ENCODE results near the gene EMID1.

Gene EMID1

GRCh38 chr22:29208879-29209623, 3.4 kb downstream of the EMID1 start (continued):
- TF ChIP-seq, protein P1, sequence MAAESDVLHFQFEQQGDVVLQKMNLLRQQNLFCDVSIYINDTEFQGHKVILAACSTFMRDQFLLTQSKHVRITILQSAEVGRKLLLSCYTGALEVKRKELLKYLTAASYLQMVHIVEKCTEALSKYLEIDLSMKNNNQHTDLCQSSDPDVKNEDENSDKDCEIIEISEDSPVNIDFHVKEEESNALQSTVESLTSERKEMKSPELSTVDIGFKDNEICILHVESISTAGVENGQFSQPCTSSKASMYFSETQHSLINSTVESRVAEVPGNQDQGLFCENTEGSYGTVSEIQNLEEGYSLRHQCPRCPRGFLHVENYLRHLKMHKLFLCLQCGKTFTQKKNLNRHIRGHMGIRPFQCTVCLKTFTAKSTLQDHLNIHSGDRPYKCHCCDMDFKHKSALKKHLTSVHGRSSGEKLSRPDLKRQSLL (tag by site-specific recombination; IDR thresholded peaks at IDR 0.05): no peak
- TF ChIP-seq GLIS2 (tag by site-specific recombination; IDR thresholded peaks at IDR 0.05): 0 out of 2 replicates have a peak, but pooled peaks have one; percentile 44
- no peak for TF ChIP-seq ZNF521 (tag by site-specific recombination; IDR thresholded peaks at IDR 0.05)
- TF ChIP-seq ZNF221 (tag by site-specific recombination; IDR thresholded peaks at IDR 0.05; ENCODE audit: borderline replicate concordance): no peak
- TF ChIP-seq, protein P2, sequence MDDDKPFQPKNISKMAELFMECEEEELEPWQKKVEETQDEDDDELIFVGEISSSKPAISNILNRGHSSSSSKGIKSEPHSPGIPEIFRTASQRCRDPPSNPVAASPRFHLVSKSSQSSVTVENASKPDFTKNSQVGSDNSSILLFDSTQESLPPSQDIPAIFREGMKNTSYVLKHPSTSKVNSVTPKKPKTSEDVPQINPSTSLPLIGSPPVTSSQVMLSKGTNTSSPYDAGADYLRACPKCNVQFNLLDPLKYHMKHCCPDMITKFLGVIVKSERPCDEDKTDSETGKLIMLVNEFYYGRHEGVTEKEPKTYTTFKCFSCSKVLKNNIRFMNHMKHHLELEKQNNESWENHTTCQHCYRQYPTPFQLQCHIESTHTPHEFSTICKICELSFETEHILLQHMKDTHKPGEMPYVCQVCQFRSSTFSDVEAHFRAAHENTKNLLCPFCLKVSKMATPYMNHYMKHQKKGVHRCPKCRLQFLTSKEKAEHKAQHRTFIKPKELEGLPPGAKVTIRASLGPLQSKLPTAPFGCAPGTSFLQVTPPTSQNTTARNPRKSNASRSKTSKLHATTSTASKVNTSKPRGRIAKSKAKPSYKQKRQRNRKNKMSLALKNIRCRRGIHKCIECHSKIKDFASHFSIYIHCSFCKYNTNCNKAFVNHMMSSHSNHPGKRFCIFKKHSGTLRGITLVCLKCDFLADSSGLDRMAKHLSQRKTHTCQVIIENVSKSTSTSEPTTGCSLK (tag by site-specific recombination; IDR thresholded peaks at IDR 0.05): no peak
- no peak for TF ChIP-seq ZNF214 (tag by site-specific recombination; IDR thresholded peaks at IDR 0.05; ENCODE audit: borderline replicate concordance)
- no peak for TF ChIP-seq ZNF16 (tag by site-specific recombination; IDR thresholded peaks at IDR 0.05; ENCODE audit: low read depth)
- TF ChIP-seq ZFP69B (tag by site-specific recombination; IDR thresholded peaks at IDR 0.05): no peak
- no peak for TF ChIP-seq ZNF623 (tag by site-specific recombination; IDR thresholded peaks at IDR 0.05)
- TF ChIP-seq TCF7L2 (IDR thresholded peaks at IDR 0.05; ENCODE audit: borderline replicate concordance, low read depth, low read length): no peak
- no peak for TF ChIP-seq PATZ1 (tag by site-specific recombination; IDR thresholded peaks at IDR 0.05)
- TF ChIP-seq SCRT2 (tag by site-specific recombination; IDR thresholded peaks at IDR 0.05): no peak

DNA sequence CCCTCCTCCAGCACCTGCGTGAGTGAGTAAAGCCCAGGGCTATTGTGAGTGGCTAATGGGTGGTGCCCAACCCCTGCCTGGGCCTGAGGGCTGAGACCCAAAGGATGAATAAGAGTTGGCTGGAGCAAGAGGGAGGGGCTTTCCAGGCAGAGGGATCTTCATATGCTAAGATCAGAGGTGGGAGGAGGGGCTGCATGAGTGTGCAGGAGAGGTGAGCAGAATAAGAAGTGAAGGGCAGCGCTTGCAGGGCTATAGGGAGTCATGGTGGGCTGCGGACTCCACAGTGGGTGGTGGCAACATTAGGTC, 3.9 kb downstream of the EMID1 start:
- Histone ChIP-seq H3K27ac (ENCODE audit: extremely low read depth, low read depth, low read length) (no peak overlapping the region), H3K4me1 (ENCODE audit: control insufficient read depth, insufficient read depth, low read length) (no peaks in the 10 kb centered on the region), H3K9me3 (ENCODE audit: control insufficient read depth, insufficient read depth, low read depth, low read length) (no peaks in the 10 kb centered on the region), H3K4me3 (ENCODE audit: low read depth, low read length) (no peak overlapping the region), H3K36me3 (ENCODE audit: control insufficient read depth in 2 of 2, insufficient read depth in 1 of 2, low read length in 2 of 2) (no peaks in the 10 kb centered on the region)
- ChIA-PET CTCF (interaction anchor here (0.6 to 2.0 kb wide), 2 partner anchors 36 to 198 kb away, joined by 4 to 9 read pairs; no protein-coding TSS in a partner anchor), POLR2A (no interaction called here)
- TF ChIP-seq ZNF16 (tag by site-specific recombination; IDR thresholded peaks at IDR 0.05; ENCODE audit: low read depth): 0 out of 2 replicates have a peak, but pooled peaks have one; percentile 40
- TF ChIP-seq ZNF148 (tag by site-specific recombination; IDR thresholded peaks at IDR 0.05; ENCODE audit: borderline replicate concordance): no peak
- peak; percentile 46; the same call in 1 of the 2 replicates for TF ChIP-seq ZFP3 (tag by site-specific recombination; IDR thresholded peaks at IDR 0.05; ENCODE audit: low read depth)

- POLR2A ChIA-PET: no interaction called here
- no peaks in the 10 kb centered on the region for H3K4me1 ChIP-seq (ENCODE audit: control insufficient read depth, insufficient read depth, low read length)
- TF ChIP-seq ZSCAN4 (tag by site-specific recombination; IDR thresholded peaks at IDR 0.05) (peak; percentile 49), ZNF146 (tag by site-specific recombination; IDR thresholded peaks at IDR 0.05) (no peak)
- H3K27ac ChIP-seq (ENCODE audit: extremely low read depth, low read depth, low read length): no peak overlapping the region
- H3K36me3 ChIP-seq (ENCODE audit: control insufficient read depth in 2 of 2, insufficient read depth in 1 of 2, low read length in 2 of 2): no peaks in the 10 kb centered on the region
- CTCF ChIA-PET: interaction anchor here (0.6 to 0.7 kb wide), 2 partner anchors 12 to 72 kb away, joined by 3 read pairs; no protein-coding TSS in a partner anchor
- H3K4me3 ChIP-seq (ENCODE audit: low read depth, low read length): no peak overlapping the region
- no peaks in the 10 kb centered on the region for H3K9me3 ChIP-seq (ENCODE audit: control insufficient read depth, insufficient read depth, low read depth, low read length)
Observed at GRCh38 chr22:29211066-29211465, 5.4 kb downstream of the EMID1 start.
